HEK293 (cell line): ENCODE results near the gene ITGAL.

ENCODE experiments used
- CTCF ChIA-PET: fragments of 350-600 bp; formaldehyde crosslinking; extraction: SDS; loops from one replicate; lab custom pipeline; 2021; ENCODE audit warnings: antibody characterized with exemption; lab: Yijun Ruan, JAX
- POLR2A ChIA-PET: fragments of 300-600 bp; formaldehyde crosslinking; extraction: SDS; loops from one replicate; lab custom pipeline; 2020; ENCODE audit warnings: antibody characterized with exemption, inconsistent platforms; lab: Yijun Ruan, JAX
- H3K27ac ChIP-seq: fragments of 200-500 bp; sonication (Bioruptor generic); 2 replicates; pipeline ENCODE4 v1.5.1; 2014; ENCODE audit warnings: low read depth, low read length, control low read depth, inconsistent platforms; ENCODE audit errors: extremely low read depth
- H3K36me3 ChIP-seq, 2 experiments: fragments of 200-500 bp in 1 of 2; sonication (Bioruptor generic) in 1 of 2; 1 replicate in 1 of 2; 2 replicates in 1 of 2; pipeline ENCODE4 v1.5.1; 2014 to 2017; ENCODE audit warnings: inconsistent platforms in 2 of 2, low read length in 2 of 2; ENCODE audit not compliant: control insufficient read depth in 2 of 2, insufficient read depth in 1 of 2
- H3K4me1 ChIP-seq: fragments of 200-500 bp; sonication (Bioruptor generic); 2 replicates; pipeline ENCODE4 v1.5.1; 2014; ENCODE audit warnings: mild to moderate bottlenecking, low read length, inconsistent platforms; ENCODE audit not compliant: control insufficient read depth, insufficient read depth
- H3K4me3 ChIP-seq: 2 replicates; pipeline ENCODE4 v1.5.1; 2011; ENCODE audit warnings: low read depth, mild to moderate bottlenecking, control low read depth, low read length, moderate library complexity
- H3K9me3 ChIP-seq: fragments of 200-500 bp; sonication (Bioruptor generic); 2 replicates; pipeline ENCODE4 v1.5.1; 2014; ENCODE audit warnings: low read depth, low read length, inconsistent platforms; ENCODE audit not compliant: control insufficient read depth, insufficient read depth
- PRDM1 ChIP-seq: fragments of 450-650 bp; formaldehyde crosslinking; IDR thresholded peaks from 2 replicates; pipeline ENCODE4; 2016; ENCODE audit warnings: missing biosample characterization, missing genetic modification characterization
- SCRT1 ChIP-seq: fragments of 450-650 bp; formaldehyde crosslinking; IDR thresholded peaks from 2 replicates; pipeline ENCODE4 v1.5.1; 2016; ENCODE audit warnings: missing biosample characterization, missing genetic modification characterization, borderline replicate concordance
- SCRT2 ChIP-seq: fragments of 450-650 bp; formaldehyde crosslinking; IDR thresholded peaks from 2 replicates; pipeline ENCODE4 v1.5.1; 2016; ENCODE audit warnings: missing biosample characterization, missing genetic modification characterization
- ZBTB17 ChIP-seq: fragments of 450-650 bp; formaldehyde crosslinking; IDR thresholded peaks from 2 replicates; pipeline ENCODE4 v1.5.1; 2016; ENCODE audit warnings: missing biosample characterization, missing genetic modification characterization
- ZBTB48 ChIP-seq: fragments of 450-650 bp; formaldehyde crosslinking; IDR thresholded peaks from 2 replicates; pipeline ENCODE4 v1.5.1; 2016; ENCODE audit warnings: missing biosample characterization, missing genetic modification characterization
- ZBTB8A ChIP-seq: fragments of 450-650 bp; formaldehyde crosslinking; IDR thresholded peaks from 2 replicates; pipeline ENCODE4 v1.5.1; 2016; ENCODE audit warnings: missing biosample characterization, missing genetic modification characterization
- ZNF10 ChIP-seq: fragments of 450-650 bp; formaldehyde crosslinking; IDR thresholded peaks from 2 replicates; pipeline ENCODE4 v1.5.1; 2017; ENCODE audit warnings: missing biosample characterization, missing genetic modification characterization
- ZNF132 ChIP-seq: fragments of 450-650 bp; formaldehyde crosslinking; IDR thresholded peaks from 2 replicates; pipeline ENCODE4 v1.5.1; 2017; ENCODE audit warnings: missing biosample characterization, missing genetic modification characterization, borderline replicate concordance
- ZNF146 ChIP-seq: fragments of 450-650 bp; formaldehyde crosslinking; IDR thresholded peaks from 2 replicates; pipeline ENCODE4 v1.5.1; 2016; ENCODE audit warnings: missing biosample characterization, missing genetic modification characterization
- ZNF157 ChIP-seq: fragments of 450-650 bp; formaldehyde crosslinking; IDR thresholded peaks from 2 replicates; pipeline ENCODE4 v1.5.1; 2016; ENCODE audit warnings: missing biosample characterization, missing genetic modification characterization
- ZNF391 ChIP-seq: fragments of 450-650 bp; formaldehyde crosslinking; IDR thresholded peaks from 2 replicates; pipeline ENCODE4 v1.5.1; 2016; ENCODE audit warnings: low read depth, missing biosample characterization, missing genetic modification characterization, borderline replicate concordance
- ZNF473 ChIP-seq: fragments of 450-650 bp; formaldehyde crosslinking; IDR thresholded peaks from 2 replicates; pipeline ENCODE4 v1.5.1; 2017; ENCODE audit warnings: missing biosample characterization, missing genetic modification characterization
- ZNF600 ChIP-seq: fragments of 450-650 bp; formaldehyde crosslinking; IDR thresholded peaks from 2 replicates; pipeline ENCODE4 v1.5.1; 2016; ENCODE audit warnings: missing biosample characterization, missing genetic modification characterization
- ZSCAN16 ChIP-seq: fragments of 450-650 bp; formaldehyde crosslinking; IDR thresholded peaks from 2 replicates; pipeline ENCODE4 v1.5.1; 2016; ENCODE audit warnings: missing biosample characterization, missing genetic modification characterization
- TF ChIP-seq, protein P1 (sequence below): fragments of 450-650 bp; formaldehyde crosslinking; IDR thresholded peaks from 2 replicates; pipeline ENCODE4 v1.5.1; 2017; ENCODE audit warnings: missing biosample characterization, missing genetic modification characterization
- TF ChIP-seq, protein P2 (sequence below): fragments of 450-650 bp; formaldehyde crosslinking; IDR thresholded peaks from 2 replicates; pipeline ENCODE4 v1.5.1; 2017; ENCODE audit warnings: missing biosample characterization, missing genetic modification characterization
- TF ChIP-seq, protein P3 (sequence below): fragments of 450-650 bp; formaldehyde crosslinking; conservative IDR thresholded peaks from 2 replicates; pipeline ENCODE4 v1.5.1; 2016; ENCODE audit warnings: low read depth, missing biosample characterization, missing genetic modification characterization
- TF ChIP-seq, protein P4 (sequence below): fragments of 450-650 bp; formaldehyde crosslinking; IDR thresholded peaks from 2 replicates; pipeline ENCODE4 v1.5.1; 2016; ENCODE audit warnings: missing biosample characterization, missing genetic modification characterization

ITGAL gene

DNA sequence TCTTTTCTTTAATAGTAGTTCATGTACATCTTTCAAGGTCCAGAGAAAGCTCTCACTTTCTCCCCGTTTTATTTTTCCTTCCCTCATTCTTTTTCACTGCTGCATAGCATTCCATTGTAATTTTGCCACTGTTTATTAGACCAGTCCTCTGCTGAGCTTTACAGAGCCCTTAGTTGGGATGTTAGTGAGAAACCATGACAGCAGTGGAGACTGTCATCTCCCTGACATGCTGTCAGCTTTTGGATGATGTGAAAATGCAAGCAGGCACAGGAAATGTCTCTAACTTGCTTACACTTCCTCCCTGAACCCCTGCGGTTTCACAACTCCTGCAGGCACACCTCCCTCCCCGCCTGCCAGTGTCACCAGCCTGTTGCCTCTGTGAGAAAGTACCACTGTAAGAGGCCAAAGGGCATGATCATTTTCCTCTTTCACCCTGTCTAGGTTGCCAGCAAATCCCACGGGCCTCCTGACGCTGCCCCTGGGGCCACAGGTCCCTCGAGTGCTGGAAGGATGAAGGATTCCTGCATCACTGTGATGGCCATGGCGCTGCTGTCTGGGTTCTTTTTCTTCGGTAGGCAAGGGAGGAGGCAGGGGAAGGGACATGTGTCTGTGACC, at the start of gene ITGAL:
TSS of gene ITGAL (plus strand) at position 415 of the 615 bp plus-strand sequence. CDS start at position 511, 96 bp downstream.
- ChIA-PET CTCF (interaction anchor here (0.8 kb wide), 1 partner anchor 414 kb away, joined by 3 read pairs; no protein-coding TSS in a partner anchor), POLR2A (interaction anchor here (0.6 kb wide), 1 partner anchor 83 kb away, joined by 3 read pairs; no protein-coding TSS in a partner anchor)

DNA sequence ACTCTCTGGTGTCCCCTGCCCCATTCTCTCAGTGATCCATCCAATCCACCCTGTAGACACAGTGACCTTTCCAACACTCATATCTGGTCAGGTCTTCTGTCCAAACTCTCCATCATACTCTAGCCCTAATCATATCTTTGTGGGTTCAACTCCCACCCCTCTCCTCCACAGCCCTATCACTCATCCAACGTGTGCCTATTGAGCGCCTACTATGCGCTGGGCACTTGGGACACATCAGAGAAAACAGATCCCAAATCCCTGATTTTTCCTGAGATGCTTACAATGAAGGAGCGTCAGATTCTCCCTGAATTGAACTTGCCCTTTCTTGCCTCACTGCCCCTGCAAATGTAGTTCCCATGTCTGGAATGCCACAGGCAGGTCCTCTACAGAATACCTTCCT, 44.5 kb upstream of the ITGAL start:
- H3K4me1 ChIP-seq: no peaks in the 10 kb centered on the region
- ChIA-PET CTCF (interaction anchor here (1.0 kb wide), 1 partner anchor 9 kb away, joined by 3 read pairs; no protein-coding TSS in a partner anchor), POLR2A (interaction anchor here (2.8 kb wide), 1 partner anchor 10 kb away, joined by 12 read pairs; no protein-coding TSS in a partner anchor)

More for the DNA sequence above, at the start of gene ITGAL:
- H3K4me3 ChIP-seq: no peak within 1 kb of the TSS
- H3K36me3 ChIP-seq: no peaks in the 10 kb centered on the region
- no peaks in the 10 kb centered on the region for H3K4me1 ChIP-seq
- H3K27ac ChIP-seq: no peak within 1 kb of the TSS
- no peak for TF ChIP-seq ZSCAN16 (tag by site-specific recombination)
- peak; percentile 42; the same call in 1 of the 2 replicates for TF ChIP-seq SCRT2
- no peak for TF ChIP-seq ZNF473 (tag by site-specific recombination)
- peak; percentile 98 for TF ChIP-seq ZNF146 (tag by site-specific recombination)
- peak; percentile 46; the same call in 1 of the 2 replicates for TF ChIP-seq PRDM1 (tag by site-specific recombination)
- H3K9me3 ChIP-seq: no peaks in the 10 kb centered on the region

DNA sequence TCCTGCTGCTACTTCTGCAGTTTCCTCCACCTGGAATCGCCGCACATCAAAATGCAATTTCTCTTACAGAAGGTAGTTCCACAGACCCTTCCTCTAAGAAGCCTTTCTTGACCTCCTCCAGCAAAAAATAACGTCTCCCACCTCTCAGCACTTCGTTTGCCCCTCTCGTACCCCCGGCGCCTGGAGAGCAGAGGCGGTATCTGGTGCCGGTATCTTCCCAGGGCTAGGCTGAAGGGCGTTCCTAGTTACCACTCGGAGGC, 43.2 kb upstream of the ITGAL start:
- CTCF ChIA-PET: interaction anchor here (0.6 to 3.1 kb wide), 49 partner anchors 9 to 398 kb away, joined by 3 to 43 read pairs (median 5); partner anchors contain the start of genes TBX6, ZNF48 and ZNF771
- Histone ChIP-seq H3K36me3 (peaks cover 13 to 29% of the 10 kb centered on the region in 2 experiments; a peak in 2 of 3 replicates), H3K27ac (peak overlapping the region; percentile 12; the same call in 1 of the 2 replicates), H3K4me1 (no peaks in the 10 kb centered on the region), H3K4me3 (peak overlapping the region; percentile 76), H3K9me3 (no peaks in the 10 kb centered on the region)
- TF ChIP-seq SCRT1 (tag by site-specific recombination) (no peak), ZNF10 (peak; percentile 47; the same call in 1 of the 2 replicates), ZBTB8A (peak; percentile 23; the same call in 1 of the 2 replicates), ZNF157 (tag by site-specific recombination) (0 out of 2 replicates have a peak, but pooled peaks have one; percentile 8), ZNF600 (tag by site-specific recombination) (peak; percentile 86; the same call in 1 of the 2 replicates), ZBTB17 (tag by site-specific recombination) (0 out of 2 replicates have a peak, but pooled peaks have one; percentile 20), ZBTB48 (tag by site-specific recombination) (peak; percentile 29; the same call in 1 of the 2 replicates), ZNF132 (tag by site-specific recombination) (no peak)
- TF ChIP-seq, protein P1, sequence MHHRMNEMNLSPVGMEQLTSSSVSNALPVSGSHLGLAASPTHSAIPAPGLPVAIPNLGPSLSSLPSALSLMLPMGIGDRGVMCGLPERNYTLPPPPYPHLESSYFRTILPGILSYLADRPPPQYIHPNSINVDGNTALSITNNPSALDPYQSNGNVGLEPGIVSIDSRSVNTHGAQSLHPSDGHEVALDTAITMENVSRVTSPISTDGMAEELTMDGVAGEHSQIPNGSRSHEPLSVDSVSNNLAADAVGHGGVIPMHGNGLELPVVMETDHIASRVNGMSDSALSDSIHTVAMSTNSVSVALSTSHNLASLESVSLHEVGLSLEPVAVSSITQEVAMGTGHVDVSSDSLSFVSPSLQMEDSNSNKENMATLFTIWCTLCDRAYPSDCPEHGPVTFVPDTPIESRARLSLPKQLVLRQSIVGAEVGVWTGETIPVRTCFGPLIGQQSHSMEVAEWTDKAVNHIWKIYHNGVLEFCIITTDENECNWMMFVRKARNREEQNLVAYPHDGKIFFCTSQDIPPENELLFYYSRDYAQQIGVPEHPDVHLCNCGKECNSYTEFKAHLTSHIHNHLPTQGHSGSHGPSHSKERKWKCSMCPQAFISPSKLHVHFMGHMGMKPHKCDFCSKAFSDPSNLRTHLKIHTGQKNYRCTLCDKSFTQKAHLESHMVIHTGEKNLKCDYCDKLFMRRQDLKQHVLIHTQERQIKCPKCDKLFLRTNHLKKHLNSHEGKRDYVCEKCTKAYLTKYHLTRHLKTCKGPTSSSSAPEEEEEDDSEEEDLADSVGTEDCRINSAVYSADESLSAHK (tag by site-specific recombination): no peak
- TF ChIP-seq, protein P2, sequence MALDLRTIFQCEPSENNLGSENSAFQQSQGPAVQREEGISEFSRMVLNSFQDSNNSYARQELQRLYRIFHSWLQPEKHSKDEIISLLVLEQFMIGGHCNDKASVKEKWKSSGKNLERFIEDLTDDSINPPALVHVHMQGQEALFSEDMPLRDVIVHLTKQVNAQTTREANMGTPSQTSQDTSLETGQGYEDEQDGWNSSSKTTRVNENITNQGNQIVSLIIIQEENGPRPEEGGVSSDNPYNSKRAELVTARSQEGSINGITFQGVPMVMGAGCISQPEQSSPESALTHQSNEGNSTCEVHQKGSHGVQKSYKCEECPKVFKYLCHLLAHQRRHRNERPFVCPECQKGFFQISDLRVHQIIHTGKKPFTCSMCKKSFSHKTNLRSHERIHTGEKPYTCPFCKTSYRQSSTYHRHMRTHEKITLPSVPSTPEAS: 0 out of 2 replicates have a peak, but pooled peaks have one; percentile 44
- POLR2A ChIA-PET: interaction anchor here (0.7 to 3.0 kb wide), 28 partner anchors 9 to 613 kb away, joined by 3 to 41 read pairs (median 6); partner anchors contain the start of genes CD2BP2, CORO1A, PAGR1 and PRR14

More for the DNA sequence above, 44.5 kb upstream of the ITGAL start:
- TF ChIP-seq ZNF391 (tag by site-specific recombination): no peak
- TF ChIP-seq, protein P3, sequence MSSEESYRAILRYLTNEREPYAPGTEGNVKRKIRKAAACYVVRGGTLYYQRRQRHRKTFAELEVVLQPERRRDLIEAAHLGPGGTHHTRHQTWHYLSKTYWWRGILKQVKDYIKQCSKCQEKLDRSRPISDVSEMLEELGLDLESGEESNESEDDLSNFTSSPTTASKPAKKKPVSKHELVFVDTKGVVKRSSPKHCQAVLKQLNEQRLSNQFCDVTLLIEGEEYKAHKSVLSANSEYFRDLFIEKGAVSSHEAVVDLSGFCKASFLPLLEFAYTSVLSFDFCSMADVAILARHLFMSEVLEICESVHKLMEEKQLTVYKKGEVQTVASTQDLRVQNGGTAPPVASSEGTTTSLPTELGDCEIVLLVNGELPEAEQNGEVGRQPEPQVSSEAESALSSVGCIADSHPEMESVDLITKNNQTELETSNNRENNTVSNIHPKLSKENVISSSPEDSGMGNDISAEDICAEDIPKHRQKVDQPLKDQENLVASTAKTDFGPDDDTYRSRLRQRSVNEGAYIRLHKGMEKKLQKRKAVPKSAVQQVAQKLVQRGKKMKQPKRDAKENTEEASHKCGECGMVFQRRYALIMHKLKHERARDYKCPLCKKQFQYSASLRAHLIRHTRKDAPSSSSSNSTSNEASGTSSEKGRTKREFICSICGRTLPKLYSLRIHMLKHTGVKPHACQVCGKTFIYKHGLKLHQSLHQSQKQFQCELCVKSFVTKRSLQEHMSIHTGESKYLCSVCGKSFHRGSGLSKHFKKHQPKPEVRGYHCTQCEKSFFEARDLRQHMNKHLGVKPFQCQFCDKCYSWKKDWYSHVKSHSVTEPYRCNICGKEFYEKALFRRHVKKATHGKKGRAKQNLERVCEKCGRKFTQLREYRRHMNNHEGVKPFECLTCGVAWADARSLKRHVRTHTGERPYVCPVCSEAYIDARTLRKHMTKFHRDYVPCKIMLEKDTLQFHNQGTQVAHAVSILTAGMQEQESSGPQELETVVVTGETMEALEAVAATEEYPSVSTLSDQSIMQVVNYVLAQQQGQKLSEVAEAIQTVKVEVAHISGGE (tag by site-specific recombination): no peak
- TF ChIP-seq, protein P4, sequence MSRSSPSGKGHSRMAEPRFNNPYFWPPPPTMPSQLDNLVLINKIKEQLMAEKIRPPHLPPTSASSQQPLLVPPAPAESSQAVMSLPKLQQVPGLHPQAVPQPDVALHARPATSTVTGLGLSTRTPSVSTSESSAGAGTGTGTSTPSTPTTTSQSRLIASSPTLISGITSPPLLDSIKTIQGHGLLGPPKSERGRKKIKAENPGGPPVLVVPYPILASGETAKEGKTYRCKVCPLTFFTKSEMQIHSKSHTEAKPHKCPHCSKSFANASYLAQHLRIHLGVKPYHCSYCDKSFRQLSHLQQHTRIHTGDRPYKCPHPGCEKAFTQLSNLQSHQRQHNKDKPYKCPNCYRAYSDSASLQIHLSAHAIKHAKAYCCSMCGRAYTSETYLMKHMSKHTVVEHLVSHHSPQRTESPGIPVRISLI: no peak
- Histone ChIP-seq H3K27ac (no peak overlapping the region), H3K9me3 (no peaks in the 10 kb centered on the region), H3K4me3 (no peak overlapping the region), H3K36me3 (peaks cover 18 to 42% of the 10 kb centered on the region in 2 experiments; a peak in 2 of 3 replicates)
